K562 (cell line): Measurements from ENCODE around the gene STX2. TPM values are rescaled to one million over a fixed set of nuclear protein-coding genes. Genes with fewer than 3 reads are reported as not detected.

Source experiments
- ATAC-seq: fragments of 200-7000 bp; cut with Tn5 transposase; 3 replicates; pipeline ENCODE4 v1.9.1; 2020; ENCODE audit warnings: moderate library complexity
- BruUV-seq: library from RNA; stranded (reverse); fragments of 400-500 nt; replicated peaks from 2 replicates; lab custom pipeline; 2021; lab: Mats Ljungman, UMichigan
- CTCF ChIA-PET: fragments of 300-600 bp; formaldehyde crosslinking; extraction: SDS; loops from one replicate; lab custom pipeline; 2021; ENCODE audit warnings: low intra/inter-chr PET ratio; lab: Yijun Ruan, JAX
- POLR2A ChIA-PET: fragments of 300-600, 350-650 bp; sonication (Branson Sonifier 250); formaldehyde crosslinking; extraction: SDS; loops from one replicate; lab custom pipeline; 2021; ENCODE audit warnings: antibody characterized with exemption, inconsistent platforms; lab: Yijun Ruan, JAX
- DNase-seq, 4 experiments: peaks; one replicate each; pipeline versions ENCODE4 v3.0.0 to v3.0.0-alpha.2; 2011 to 2018; ENCODE audit warnings: low spot score in 3 of 4, mixed read lengths in 3 of 4; ENCODE audit errors: extremely low read depth in 1 of 4
- FAIRE-seq: peaks from 2 replicates; lab custom pipeline; 2011; peaks lifted over from hg19 to GRCh38; lab: Jason Lieb, UNC
- H2AFZ ChIP-seq: 2 replicates; pipeline ENCODE4 v1.6.0; 2011; ENCODE audit warnings: low read depth, low read length, control low read depth, inconsistent platforms
- H3K27ac ChIP-seq: fragments of 200-600 bp; 3 replicates; pipeline ENCODE4 v1.8.0; 2011; ENCODE audit warnings: low read depth, mild to moderate bottlenecking, control low read depth, inconsistent platforms, low read length, moderate library complexity, mixed read lengths; ENCODE audit errors: extremely low read depth
- H3K27me3 ChIP-seq, 2 experiments: fragments of 300-600 bp in 1 of 2; 2 replicates in 1 of 2; 3 replicates in 1 of 2; pipeline versions ENCODE4 v1.6.0 to v1.8.0; 2011; ENCODE audit warnings: inconsistent platforms in 2 of 2, low read length in 2 of 2, mild to moderate bottlenecking in 1 of 2, mixed read lengths in 1 of 2, moderate library complexity in 1 of 2; ENCODE audit not compliant: control insufficient read depth in 2 of 2, insufficient read depth in 2 of 2
- H3K36me3 ChIP-seq: fragments of 300-600 bp; 3 replicates; pipeline ENCODE4 v1.8.0; 2011; ENCODE audit warnings: mild to moderate bottlenecking, low read length, inconsistent platforms; ENCODE audit not compliant: control insufficient read depth, insufficient read depth
- H3K4me1 ChIP-seq, 2 experiments: fragments of 200-600 bp in 1 of 2; replicated peaks in 1 of 2; 2 replicates in 1 of 2; 3 replicates in 1 of 2; pipeline versions ENCODE4 v1.5.1 to v1.8.0; 2011; ENCODE audit warnings: inconsistent platforms in 2 of 2, low read length in 2 of 2, mild to moderate bottlenecking in 1 of 2, mixed read lengths in 1 of 2, moderate library complexity in 1 of 2; ENCODE audit not compliant: control insufficient read depth in 2 of 2, insufficient read depth in 2 of 2
- H3K4me2 ChIP-seq: 2 replicates; pipeline ENCODE4 v1.6.1; 2011; ENCODE audit warnings: low read length, control low read depth, inconsistent platforms, mixed read lengths; ENCODE audit not compliant: insufficient read depth
- H3K4me3 ChIP-seq: fragments of 200-600 bp; sonication (generic), shearing (Covaris generic); 2 replicates; pipeline ENCODE4 v1.5.1; 2016; ENCODE audit warnings: control low read depth, inconsistent platforms
- H3K79me2 ChIP-seq: fragments of 200-600 bp; 3 replicates; pipeline ENCODE4 v1.8.0; 2011; ENCODE audit warnings: low read length, inconsistent platforms; ENCODE audit not compliant: control insufficient read depth, insufficient read depth
- H3K9ac ChIP-seq, 2 experiments: 2 replicates each; pipeline versions ENCODE4 v1.6.0 to v1.6.1; 2011; ENCODE audit warnings: low read depth in 2 of 2, low read length in 2 of 2, control low read depth in 1 of 2, inconsistent platforms in 1 of 2, mild to moderate bottlenecking in 1 of 2, mixed read lengths in 1 of 2; ENCODE audit not compliant: insufficient read depth in 1 of 2
- H3K9me1 ChIP-seq: one replicate; pipeline ENCODE4 v1.6.0; 2011; ENCODE audit warnings: inconsistent platforms, mild to moderate bottlenecking, low read length, moderate library complexity; ENCODE audit not compliant: control insufficient read depth, insufficient read depth
- H3K9me3 ChIP-seq: replicated peaks from 2 replicates; pipeline ENCODE4 v1.5.1; 2011; ENCODE audit warnings: low read depth, low read length, inconsistent platforms; ENCODE audit not compliant: control insufficient read depth, insufficient read depth
- H4K20me1 ChIP-seq: replicated peaks from 2 replicates; pipeline ENCODE4 v1.6.1; 2011; ENCODE audit warnings: low read length, inconsistent platforms, mixed read lengths; ENCODE audit not compliant: control insufficient read depth, insufficient read depth
- BRCA1 ChIP-seq, 2 experiments: fragments of 450-650 bp in 1 of 2; sonication (generic) in 1 of 2; formaldehyde crosslinking in 1 of 2; IDR thresholded peaks; 2 replicates each; pipeline versions ENCODE4 v1.5.0 to v1.6.1; 2017 to 2020; ENCODE audit warnings: mild to moderate bottlenecking in 1 of 2, missing genetic modification reagents in 1 of 2
- HDAC1 ChIP-seq, 2 experiments: fragments of 450-650 bp; IDR thresholded peaks; 2 replicates each; pipeline ENCODE4 v1.6.1; 2016 to 2017; ENCODE audit warnings: inconsistent platforms in 1 of 2, mild to moderate bottlenecking in 1 of 2, moderate library complexity in 1 of 2
- HMBOX1 ChIP-seq: sonication (generic); IDR thresholded peaks from 2 replicates; pipeline ENCODE4 v1.6.1; 2016
- HMGN3 ChIP-seq: IDR thresholded peaks from 2 replicates; pipeline ENCODE4 v1.6.1; 2011; ENCODE audit warnings: borderline replicate concordance, low read depth, mild to moderate bottlenecking, mixed read lengths, low read length; ENCODE audit not compliant: insufficient read length; ENCODE audit errors: extremely low read depth
- HSF4 ChIP-seq: fragments of 250-450 bp; sonication (Bioruptor Pico); IDR thresholded peaks from 2 replicates; pipeline ENCODE4 v2.1.2; 2022; ENCODE audit warnings: mild to moderate bottlenecking, moderate library complexity, borderline replicate concordance
- L3MBTL2 ChIP-seq: fragments of 450-650 bp; IDR thresholded peaks from 2 replicates; pipeline ENCODE4 v1.6.1; 2016; ENCODE audit warnings: mild to moderate bottlenecking, moderate library complexity
- MEIS2 ChIP-seq: fragments of 450-650 bp; IDR thresholded peaks from 2 replicates; pipeline ENCODE4 v1.6.1; 2014; ENCODE audit warnings: mild to moderate bottlenecking; ENCODE audit not compliant: partially characterized antibody
- MNT ChIP-seq, 2 experiments: fragments of 450-650 bp; conservative IDR thresholded peaks; 2 replicates each; pipeline ENCODE4 v1.6.1; 2017; ENCODE audit warnings: mild to moderate bottlenecking in 2 of 2, moderate library complexity in 2 of 2
- NFRKB ChIP-seq: fragments of 450-650 bp; IDR thresholded peaks from 2 replicates; pipeline ENCODE4 v1.6.1; 2016; ENCODE audit warnings: low read depth
- NR3C1 ChIP-seq: sonication (generic); formaldehyde crosslinking; IDR thresholded peaks from 2 replicates; pipeline ENCODE4 v1.8.1; 2022; ENCODE audit warnings: missing genetic modification reagents
- RB1 ChIP-seq: fragments of 450-650 bp; IDR thresholded peaks from 2 replicates; pipeline ENCODE4 v1.6.1; 2017; ENCODE audit warnings: low read depth, mild to moderate bottlenecking
- SAP30 ChIP-seq: fragments of 200-600 bp; sonication (generic); IDR thresholded peaks from 2 replicates; pipeline ENCODE4 v1.6.1; 2012; ENCODE audit warnings: borderline replicate concordance, low read depth, mild to moderate bottlenecking, moderate library complexity, low read length, control low read depth, inconsistent platforms; ENCODE audit not compliant: insufficient read depth, poor library complexity, severe bottlenecking
- TARDBP ChIP-seq: fragments of 450-650 bp; IDR thresholded peaks from 2 replicates; pipeline ENCODE4 v1.6.1; 2016
- ZBTB7A ChIP-seq: IDR thresholded peaks from 2 replicates; pipeline ENCODE4 v1.6.1; 2011; ENCODE audit warnings: low read depth, mild to moderate bottlenecking, low read length, moderate library complexity, borderline replicate concordance; ENCODE audit not compliant: control insufficient read depth
- ZBTB8A ChIP-seq: fragments of 450-650 bp; IDR thresholded peaks from 2 replicates; pipeline ENCODE4 v1.6.1; 2018; ENCODE audit warnings: mild to moderate bottlenecking, moderate library complexity; ENCODE audit not compliant: partially characterized antibody
- ZBTB9 ChIP-seq: fragments of 450-650 bp; formaldehyde crosslinking; IDR thresholded peaks from 2 replicates; pipeline ENCODE4 v1.4.0; 2020; ENCODE audit warnings: mild to moderate bottlenecking, moderate library complexity
- ZFP36 ChIP-seq: fragments of 150-350 bp; IDR thresholded peaks from 2 replicates; pipeline ENCODE4 v1.6.1; 2018; ENCODE audit warnings: low read length, low read depth; ENCODE audit not compliant: partially characterized antibody
- ZNF431 ChIP-seq: sonication (generic); formaldehyde crosslinking; IDR thresholded peaks from 2 replicates; pipeline ENCODE4 v1.8.0; 2022; ENCODE audit warnings: mild to moderate bottlenecking, missing genetic modification reagents
- ZNF551 ChIP-seq: fragments of 250-450 bp; sonication (Bioruptor Pico); IDR thresholded peaks from 2 replicates; pipeline ENCODE4 v1.5.0; 2021; ENCODE audit warnings: mild to moderate bottlenecking, moderate library complexity
- WGBS: fragments of 100-300 bp; shearing (Covaris generic); methylation state at CpG from one replicate; pipeline ENCODE4 v1.1.6; 2016; ENCODE audit warnings: low coverage, mixed read lengths; ENCODE audit not compliant: insufficient coverage; ENCODE audit errors: missing lambda C conversion rate; 5-methylcytosine and 5-hydroxymethylcytosine counted together
- in situ Hi-C: fragments of 300-500 bp; cut with MboI; formaldehyde crosslinking; loops from 4 replicates; pipeline ENCODE4 v1.15.0; 2018; ENCODE audit warnings: inconsistent platforms, mixed read lengths
- intact Hi-C: fragments of 100-400 bp; cut with micrococcal nuclease; formaldehyde crosslinking; loops from 2 replicates; pipeline ENCODE4 v1.14.2; 2022
- polyA plus RNA-seq, 8 experiments: library from polyadenylated mRNA; depleted of rRNA in 4 of 8; stranded (reverse) in 5 of 8; unstranded in 3 of 8; fragments of >200 nt; fragmentation: Nextera tagmentation in 2 of 8; fragmentation: Illumina TruSeq in 1 of 8; extraction: Ambion mirVana in 2 of 8; extraction: Trizol in 1 of 8; gene quantifications; 2 replicates each; pipeline versions ENCODE4 v1.2.1 to v1.2.3, GENCODE V29; 2011 to 2014; ENCODE audit warnings: inconsistent platforms in 1 of 8, missing spikeins in 1 of 8
- total RNA-seq, 7 experiments: library from RNA; depleted of rRNA in 6 of 7; stranded (reverse); fragments of >200 nt in 6 of 7; fragmentation: Illumina TruSeq in 2 of 7; extraction: Trizol in 2 of 7; gene quantifications; 2 replicates each; pipeline versions ENCODE4 v1.2.1 to v1.2.3, GENCODE V29; 2011 to 2021; ENCODE audit warnings: low replicate concordance in 1 of 7

Gene STX2
- total and polyA plus RNA-seq, 9 of the 15 experiments (the other 6 are each of a cell fraction or from before 2014, with no cell fraction given) = 22.2 to 54.6 (median 30.8) TPM

GRCh38 chr12:130880411-130880885 lies 41.4 kb upstream of the STX2 start:
- Histone ChIP-seq H3K4me3 (no peak overlapping the region), H4K20me1 (peaks cover 8% of the 10 kb centered on the region), H3K27ac (no peak overlapping the region), H3K4me2 (peak overlapping the region; percentile 62), H3K4me1 (peaks cover 10 to 26% of the 10 kb centered on the region in 2 experiments; a peak in 4 of 5 replicates), H3K27me3 (no peaks in the 10 kb centered on the region), H3K36me3 (peaks cover 20% of the 10 kb centered on the region), H3K9ac (peak overlapping the region; percentile 14 to 62; a peak in 1 of 4 replicates), H3K9me1 (no peaks in the 10 kb centered on the region), H2AFZ (peak overlapping the region; percentile 74), H3K79me2 (peaks cover 11% of the 10 kb centered on the region), H3K9me3 (no peaks in the 10 kb centered on the region)
- ChIA-PET CTCF (no interaction called here), POLR2A (interaction anchor here (0.8 to 1.3 kb wide), 2 partner anchors 10 to 141 kb away, joined by 3 to 7 read pairs; no protein-coding TSS in a partner anchor)
- BruUV-seq = no TSS peak
- in situ Hi-C loops (no loop called here), intact Hi-C loops (no loop called here)
- DNase-seq (peak in 1 of 4 experiments; percentile 38), ATAC-seq (peak; percentile 19), FAIRE-seq (no peak)
- WGBS = 4% methylated on average over 10 of the region's 10 CpGs
- TF ChIP-seq MNT (conservative IDR thresholded peaks at IDR 0.05) (peak in 1 of 2 experiments; percentile 53; a peak in 1 of 4 replicates), HDAC1 (IDR thresholded peaks at IDR 0.05) (peak in 1 of 2 experiments; percentile 23; a peak in 1 of 4 replicates), L3MBTL2 (peak; percentile 28; the same call in 1 of the 2 replicates), NFRKB (no peak), TARDBP (no peak), ZNF551 (no peak), MEIS2 (peak; percentile 19), ZFP36 (no peak), NR3C1 (no peak), HMGN3 (no peak), HSF4 (CRISPR knock-in tag) (no peak), BRCA1 (IDR thresholded peaks at IDR 0.05) (no peak), BRCA1 (CRISPR knock-in tag; IDR thresholded peaks at IDR 0.05) (no peak), SAP30 (no peak), ZBTB7A (no peak), ZNF431 (CRISPR knock-in tag) (0 out of 2 replicates have a peak, but pooled peaks have one; percentile 23), ZBTB9 (CRISPR knock-in tag) (no peak), HMBOX1 (no peak), RB1 (no peak), ZBTB8A (no peak)
